NCI-H2196 treated with DMSO at 0.1 percent for 48 hours (cell line): Measurements from ENCODE around the gene COL20A1.
"Not testable (repeated sequence)": the region's sequence is repeated elsewhere in the genome, so short reads cannot be mapped to it uniquely, and the experiment has no call there.

Experiments used
- DNase-seq: peaks from one replicate; lab custom pipeline; 2025; ENCODE audit not compliant: unreplicated experiment; lab: John Stamatoyannopoulos, UW

COL20A1 gene

DNA sequence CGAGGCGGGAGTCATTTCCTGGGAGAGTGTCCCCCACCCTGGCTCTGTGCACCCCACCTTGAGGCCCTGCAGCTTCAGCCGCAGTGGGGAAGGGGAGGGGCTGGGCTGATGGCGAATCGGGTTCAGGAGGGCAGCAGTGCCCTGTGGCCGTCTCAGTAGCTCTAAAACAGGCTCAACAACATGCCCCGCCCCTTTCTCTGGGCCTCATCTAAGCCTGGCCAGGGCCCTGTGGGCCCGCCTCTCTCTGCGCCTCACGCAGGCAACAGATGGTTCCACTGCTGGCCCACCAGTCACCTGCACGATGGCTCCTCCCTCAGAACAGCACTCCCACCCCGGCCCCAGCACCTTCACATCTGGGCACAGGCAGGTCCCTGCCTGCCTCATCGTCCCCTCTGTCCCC is 38.0 kb downstream of the COL20A1 start:
- DNase-seq, result no peak

DNA sequence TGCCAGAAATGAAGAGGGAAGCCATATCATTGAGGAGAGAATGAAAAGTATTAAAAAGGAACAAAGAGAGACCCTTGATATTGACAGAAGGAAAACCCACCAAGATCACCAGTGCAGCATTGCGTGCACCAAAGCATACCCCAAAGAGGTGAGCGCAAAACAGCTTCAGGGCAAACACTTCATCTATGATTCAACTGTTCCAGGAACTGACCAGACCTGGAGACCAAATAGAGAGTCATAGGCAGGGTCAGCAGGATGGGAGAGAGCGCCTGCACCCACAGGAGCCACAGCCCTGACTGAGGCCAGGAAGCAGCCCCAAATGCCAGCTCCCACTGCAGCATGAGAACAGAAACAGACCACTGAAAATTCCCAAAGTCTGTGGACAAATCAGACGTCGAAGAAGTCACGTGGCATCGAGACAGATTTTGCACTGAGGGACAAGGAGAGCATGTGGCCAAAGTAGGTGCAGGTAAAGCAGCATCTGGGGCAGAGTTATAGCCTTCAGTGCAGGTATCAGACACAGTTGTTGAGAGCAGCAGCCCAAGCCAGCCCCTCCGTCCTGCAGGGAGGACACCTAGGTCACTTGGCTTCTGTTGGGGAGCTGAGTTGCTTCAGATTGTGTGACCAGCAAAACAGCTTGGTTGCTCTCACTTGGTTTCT is 38.9 kb downstream of the COL20A1 start:
- DNase-seq, result no peak

DNA sequence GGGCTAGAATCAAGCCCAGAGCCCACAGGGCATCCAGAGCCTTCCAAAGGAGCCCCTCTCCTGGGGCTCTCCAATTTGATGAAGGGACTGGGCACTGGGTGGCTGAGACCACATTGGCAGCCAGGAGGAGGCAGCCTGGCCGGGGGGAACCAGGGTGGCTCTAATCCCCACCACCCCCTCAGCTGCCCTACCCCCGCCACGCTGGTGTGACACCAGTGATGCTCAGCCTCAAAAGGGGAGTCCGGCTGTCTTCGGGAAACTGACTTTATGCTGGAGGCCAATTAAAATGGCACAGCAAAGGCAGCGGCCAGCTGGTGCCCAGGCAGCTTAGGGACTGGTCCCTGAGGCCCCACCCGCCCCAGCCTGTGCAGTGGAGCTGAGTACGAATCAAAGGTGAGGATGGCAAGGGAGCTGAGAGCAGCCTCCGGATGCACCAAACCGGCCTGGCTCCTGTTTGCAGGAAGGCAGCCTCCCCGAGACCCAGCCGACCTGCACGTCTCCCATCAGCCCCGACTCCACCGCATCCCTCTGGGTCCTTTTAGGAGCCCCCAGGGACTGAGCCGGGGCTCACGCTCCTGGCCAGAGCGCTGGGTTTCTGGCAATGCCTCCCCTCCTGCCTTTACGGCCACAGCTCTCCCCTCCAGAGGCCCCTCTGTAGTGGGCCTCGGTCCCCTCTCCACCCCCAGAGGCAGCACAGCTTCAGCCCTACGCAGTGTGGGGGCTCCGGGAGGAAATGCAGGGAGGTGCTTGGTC is 39.7 kb downstream of the COL20A1 start:
- DNase-seq, result no peak

DNA sequence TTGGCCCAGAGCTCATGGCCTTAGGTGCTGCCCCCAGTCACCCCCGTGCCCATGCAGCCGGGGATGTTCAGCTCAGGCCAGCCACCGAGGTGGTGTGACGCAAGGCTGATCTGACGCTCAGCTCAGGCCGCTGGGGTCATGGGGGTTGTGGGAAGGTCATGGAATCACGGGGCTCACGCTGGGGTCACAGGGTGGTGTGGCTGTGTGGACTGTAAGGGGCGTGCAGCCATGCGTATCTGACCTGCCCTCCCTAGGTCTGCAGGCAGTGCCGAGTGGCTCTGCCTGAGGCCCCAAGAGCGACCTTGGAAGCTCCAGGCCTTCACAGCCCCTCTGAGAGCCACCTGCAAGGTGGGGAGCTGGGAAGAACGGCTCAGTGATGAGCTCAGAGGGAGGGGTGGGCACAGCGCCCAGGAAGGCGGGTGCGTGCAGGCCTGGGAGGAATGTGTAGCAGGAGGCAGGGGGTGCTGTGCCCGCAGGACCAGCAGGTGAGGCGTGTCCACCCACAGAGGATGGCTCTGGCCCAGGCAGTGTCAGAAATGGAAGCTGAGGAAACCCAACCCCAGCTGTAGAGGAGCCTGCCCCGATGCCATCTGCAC is 40.4 kb downstream of the COL20A1 start:
- DNase-seq, result no peak

DNA sequence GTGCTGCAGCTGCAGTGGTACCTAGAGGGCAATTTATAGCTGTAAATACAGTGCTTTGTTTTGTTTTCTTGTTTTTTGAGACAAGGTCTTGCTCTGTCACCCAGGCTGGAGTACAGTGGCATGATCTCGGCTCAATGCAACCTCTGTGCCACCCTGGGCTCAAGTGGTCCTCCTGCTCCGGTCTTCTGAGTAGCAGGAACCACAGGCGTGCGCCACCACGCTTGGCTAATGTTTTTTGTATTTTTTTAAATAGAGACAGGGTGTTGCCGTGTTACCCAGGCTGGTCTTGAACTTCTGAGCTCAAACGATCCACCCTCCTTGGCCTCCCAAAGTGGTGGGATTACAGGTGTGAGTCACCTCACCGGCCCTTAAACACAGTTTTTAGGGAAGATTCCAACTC is 41.4 kb downstream of the COL20A1 start:
- DNase-seq, result no peak

DNA sequence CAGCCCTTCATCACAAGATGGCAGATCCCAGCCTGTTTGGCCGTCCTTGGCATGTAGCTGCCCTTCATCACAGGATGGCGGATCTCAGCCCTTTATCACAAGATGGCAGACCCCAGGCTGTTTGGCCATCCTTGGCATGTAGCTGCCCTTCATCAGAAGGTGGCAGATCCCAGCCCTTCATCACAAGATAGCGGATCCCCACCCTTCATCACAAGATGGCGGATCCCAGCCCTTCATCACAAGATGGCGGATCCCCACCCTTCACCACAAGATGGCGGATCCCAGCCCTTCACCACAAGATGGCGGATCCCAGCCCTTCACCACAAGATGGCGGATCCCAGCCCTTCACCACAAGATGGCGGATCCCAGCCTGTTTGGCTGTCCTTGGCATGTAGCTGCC is 42.1 kb downstream of the COL20A1 start:
- DNase-seq, result not testable (repeated sequence)

DNA sequence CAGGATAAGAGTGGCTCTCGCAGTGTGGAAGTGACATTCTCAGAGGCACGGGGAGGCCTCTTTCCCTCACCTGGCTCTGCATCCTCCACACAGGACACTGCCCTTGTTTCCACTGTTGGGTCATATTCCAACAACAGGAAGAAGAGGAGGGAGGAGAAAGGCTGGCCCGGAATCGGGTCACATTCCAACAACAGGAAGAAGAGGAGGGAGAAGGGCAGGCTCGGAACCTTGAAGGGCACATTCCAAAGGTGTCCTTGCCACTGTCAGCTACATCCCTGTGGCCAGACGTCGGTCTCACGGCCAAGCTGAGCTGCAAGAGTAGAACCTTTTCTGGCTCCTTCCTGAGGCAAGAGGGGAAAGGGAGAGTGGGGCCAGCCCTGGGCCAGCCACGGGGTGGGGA is 42.7 kb downstream of the COL20A1 start:
- no peak for DNase-seq

DNA sequence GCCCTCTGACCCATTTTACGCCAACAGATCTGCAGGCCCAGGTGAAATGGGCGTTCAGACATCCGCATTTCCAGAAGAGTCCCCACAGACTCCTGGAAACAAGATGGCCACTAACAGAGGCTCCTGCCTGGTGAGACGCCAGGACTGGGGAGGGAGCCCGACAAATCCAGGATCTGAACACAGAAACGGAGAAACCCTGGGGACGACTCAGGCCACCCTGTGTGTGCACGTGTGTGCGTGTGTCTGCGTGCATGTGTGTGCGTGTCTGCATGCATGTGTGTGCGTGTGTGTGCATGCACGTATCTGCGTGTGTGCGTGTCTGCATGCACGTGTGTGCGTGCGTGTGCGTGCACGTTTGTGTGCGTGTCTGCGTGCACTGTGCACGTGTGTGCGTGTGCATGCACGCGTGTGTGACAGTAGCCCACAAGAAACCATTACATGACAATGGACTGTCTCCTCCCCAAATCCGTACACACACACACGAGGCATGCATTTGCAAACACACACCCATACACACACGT is 43.3 kb downstream of the COL20A1 start:
- no peak for DNase-seq

DNA sequence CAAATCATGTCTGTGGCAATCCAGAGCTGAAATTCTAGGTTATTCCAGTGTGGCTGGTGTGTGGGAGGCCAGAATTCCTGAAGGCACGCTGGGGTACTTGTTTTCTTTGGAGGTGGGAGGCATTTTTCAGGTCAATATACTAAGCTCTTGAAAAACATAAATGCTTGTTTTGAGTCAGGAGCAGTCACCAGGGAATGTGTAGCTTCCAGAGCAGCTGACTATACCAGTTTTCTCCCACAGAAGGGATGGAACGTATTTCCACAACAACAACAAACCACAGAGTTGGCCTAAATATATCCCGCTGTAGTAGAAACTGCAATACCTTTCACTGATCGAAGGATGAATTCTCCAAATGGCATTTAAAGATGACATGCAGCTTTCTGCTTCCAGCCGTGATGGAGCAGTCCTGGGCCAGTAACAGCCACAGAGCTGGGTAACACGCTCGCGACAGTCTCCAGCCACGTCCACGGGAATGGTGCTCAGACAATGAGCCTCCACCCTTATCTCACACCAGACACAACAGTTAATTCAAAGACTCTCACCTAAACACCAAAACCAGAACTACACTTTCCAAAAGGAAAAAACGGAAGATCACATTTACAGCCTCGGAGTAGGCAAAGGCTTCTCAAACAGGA is 44.9 kb downstream of the COL20A1 start:
- DNase-seq, result no peak

DNA sequence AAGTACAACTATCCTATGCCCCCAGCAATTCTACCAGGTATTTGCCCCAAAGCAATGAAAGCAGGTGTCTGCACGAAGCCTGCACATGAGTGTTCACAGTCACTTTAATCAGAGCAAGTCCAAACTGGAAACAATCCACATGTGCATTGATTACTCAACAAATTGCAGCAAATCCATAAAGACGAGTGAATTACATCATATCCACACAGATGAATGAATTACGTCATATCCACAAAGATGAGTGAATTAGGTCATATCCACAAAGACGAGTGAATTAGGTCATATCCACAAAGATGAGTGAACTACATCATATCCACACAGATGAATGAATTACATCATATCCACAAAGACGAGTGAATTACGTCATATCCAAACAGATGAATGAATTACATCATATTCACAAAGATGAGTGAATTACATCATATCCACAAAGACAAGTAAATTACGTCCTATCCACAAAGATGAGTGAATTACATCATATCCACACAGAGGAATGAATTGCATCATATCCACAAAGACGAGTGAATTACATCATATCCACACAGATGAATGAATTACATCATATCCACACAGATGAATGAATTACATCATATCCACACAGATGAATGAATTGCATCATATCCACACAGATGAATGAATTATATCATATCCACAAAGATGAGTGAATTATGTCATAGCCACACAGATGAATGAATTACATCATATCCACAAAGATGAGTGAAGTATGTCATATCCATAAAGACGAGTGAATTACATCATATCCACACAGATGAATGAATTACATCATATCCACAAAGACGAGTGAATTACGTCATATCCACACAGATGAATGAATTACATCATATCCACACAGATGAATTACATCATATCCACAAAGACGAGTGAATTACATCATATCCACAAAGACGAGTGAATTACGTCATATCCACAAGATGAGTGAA is 46.4 kb downstream of the COL20A1 start:
- not testable (repeated sequence) for DNase-seq

DNA sequence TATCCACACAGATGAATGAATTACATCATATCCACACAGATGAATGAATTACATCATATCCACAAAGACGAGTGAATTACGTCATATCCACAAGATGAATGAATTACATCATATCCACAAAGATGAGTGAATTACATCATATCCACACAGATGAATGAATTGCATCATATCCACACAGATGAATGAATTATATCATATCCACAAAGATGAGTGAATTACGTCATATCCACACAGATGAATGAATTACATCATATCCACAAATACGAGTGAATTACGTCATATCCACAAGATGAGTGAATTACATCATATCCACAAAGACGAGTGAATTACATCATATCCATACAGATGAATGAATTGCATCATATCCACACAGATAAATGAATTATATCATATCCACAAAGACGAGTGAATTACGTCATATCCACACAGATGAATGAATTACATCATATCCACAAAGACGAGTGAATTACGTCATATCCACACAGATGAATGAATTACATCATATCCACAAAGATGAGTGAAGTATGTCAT is 47.2 kb downstream of the COL20A1 start:
- not testable (repeated sequence) for DNase-seq

DNA sequence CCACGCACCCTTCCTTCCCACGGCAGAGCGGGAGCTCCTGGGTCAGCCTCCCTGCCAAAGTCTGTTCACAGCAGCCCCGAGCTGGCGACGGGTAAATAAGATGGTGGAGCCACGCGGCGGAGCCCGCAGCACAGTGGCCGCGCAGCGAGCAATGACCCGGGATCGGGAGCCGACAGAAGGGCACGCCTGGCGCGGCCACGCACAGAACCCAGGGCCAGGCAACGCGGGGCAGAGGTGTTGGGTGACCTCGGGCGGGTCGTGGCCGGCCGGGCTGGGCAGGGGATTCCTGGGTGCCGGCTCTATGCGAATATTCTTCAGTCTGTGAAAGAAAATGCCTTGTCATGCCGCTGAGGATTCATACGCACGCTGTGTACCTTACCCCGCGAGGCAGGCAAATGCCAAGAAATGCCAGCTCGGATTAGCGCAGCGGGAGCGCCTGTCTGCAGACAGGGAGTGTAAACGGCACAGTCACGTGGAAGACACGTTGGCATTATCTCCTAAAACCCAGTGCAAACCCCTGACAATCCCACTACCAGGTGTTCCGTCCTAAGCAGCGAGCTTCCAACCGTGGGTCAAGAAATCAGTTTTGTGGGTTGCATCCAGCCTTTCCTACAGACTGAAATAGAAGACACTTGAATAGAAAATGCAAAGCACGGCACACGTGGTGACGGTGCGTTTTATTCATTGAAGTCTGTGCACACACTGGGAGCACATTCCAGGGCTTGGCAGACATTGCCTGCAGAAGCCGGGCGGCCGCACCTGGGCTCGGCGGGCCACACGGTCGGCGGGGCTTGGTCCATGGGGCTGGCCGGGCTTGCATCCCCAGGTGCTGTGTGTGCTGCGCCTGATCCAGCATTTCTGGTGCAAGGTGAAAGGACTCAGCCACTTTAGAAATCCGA is 49.8 kb downstream of the COL20A1 start:
- no peak for DNase-seq

DNA sequence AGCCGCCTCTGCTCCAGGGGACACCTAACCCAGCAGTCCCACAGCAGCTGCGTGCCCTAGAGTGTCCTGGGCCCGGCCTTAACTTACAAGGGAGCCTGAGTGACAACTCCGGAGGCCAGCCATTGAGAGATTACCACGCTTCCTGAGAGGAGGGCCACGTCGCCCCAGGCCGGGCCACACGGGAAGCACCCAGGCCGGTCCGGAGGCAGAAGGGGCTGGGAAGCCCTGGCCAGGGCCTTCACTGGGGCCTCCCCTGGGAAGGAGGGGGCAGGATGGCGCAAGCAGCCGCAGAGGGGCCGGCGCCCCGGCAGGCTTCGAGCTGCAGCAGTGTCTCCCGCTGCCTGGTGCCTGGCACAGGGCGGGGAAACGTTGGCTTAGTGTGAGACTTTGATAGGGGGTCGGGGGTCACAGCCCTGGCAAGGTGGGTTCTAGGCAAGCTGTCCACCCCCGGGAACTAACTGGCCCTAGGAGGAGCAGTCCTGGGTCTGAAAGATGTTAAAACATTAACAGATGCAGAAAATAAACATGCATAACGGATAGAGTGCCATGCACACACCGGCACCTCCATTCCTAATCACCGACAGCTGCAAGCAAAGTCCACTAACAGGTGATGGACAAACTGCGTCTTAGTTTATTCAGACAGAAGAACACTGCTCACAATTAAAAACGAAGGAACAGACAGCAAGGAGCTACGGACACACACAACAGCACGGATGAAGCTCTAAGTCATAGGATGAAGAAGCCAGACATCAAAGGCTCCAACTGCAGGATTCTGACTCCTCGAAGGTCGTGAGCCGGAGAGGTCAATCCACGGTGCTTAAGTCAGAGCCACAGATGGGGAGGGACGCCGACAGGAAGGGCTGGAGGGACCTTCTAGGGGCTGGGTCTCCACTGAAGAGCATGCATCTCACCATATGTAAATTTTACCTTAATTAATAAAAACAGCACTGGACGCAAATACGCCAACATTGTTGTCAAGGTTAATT is 50.8 kb downstream of the COL20A1 start:
- DNase-seq, result no peak

DNA sequence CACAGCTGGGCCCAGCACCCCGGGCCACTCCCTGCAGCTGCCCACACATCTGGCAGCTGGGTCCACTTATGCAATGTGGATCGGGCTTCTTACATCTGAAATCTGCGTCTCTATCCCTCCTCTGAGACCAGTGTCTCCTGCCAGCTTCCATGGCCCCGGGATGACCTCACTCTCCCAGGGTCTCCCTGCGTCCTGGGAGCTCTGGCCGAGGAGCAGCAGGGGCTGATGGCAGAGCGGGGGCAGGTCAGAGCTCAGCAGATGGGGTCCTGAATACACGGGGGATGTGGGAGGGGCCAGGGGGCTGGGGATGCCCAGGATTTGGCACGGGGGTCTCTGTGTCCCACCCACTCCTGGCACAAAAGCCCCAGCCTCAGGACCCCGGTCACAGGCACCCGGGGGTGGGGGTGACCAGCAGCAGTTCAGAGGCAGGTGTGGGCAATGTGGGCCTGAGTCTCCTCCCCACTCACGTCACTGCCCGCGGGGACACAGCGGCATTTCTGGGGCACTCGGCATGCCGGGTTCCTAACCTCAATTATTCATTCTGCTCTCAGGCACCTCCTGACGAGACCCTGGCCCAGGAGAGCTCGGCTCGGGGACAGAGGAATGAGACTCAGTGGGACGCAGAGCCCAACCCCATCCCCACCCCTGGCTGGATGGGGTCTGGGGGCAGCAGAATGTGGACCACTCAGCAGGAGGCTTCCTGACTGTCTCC is 51.8 kb downstream of the COL20A1 start:
- no peak for DNase-seq

DNA sequence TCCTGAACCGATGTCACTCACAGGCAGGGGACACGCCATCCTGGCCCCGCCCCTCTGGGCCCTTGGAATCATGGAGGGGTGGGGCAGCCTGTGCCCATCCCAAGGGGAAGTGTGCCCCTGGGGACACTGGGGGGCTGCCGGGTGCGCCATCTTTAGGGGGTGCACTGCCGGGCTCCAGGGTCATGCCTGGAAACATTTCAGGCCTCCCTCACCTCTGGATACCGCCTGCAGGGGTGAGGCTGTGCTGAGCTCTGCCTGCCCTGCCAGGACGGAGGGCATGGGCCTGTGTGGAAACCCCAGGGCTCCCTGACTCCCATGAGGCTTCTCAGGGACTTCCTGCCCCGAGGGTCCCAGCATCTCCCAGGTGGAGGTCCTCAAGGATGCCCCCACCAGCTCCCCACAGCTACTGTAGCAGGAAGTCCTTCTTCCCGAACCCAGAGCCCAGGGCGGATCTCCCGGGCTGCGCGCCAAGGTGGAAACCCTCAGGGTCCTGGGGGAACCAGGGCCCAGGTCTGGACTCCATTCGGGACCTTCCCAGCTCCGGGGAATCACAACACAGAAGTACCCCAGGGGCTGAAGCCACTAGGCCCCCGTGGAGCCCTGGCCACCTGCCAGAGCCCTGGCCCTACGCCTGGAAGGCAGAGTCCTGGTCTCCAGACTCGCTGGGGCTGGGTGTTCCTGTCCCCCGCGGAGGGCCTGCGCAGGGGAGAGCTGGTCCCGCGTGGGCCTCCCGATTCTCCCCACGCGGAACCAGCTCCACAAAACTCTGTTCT is 52.5 kb downstream of the COL20A1 start:
- no peak for DNase-seq

DNA sequence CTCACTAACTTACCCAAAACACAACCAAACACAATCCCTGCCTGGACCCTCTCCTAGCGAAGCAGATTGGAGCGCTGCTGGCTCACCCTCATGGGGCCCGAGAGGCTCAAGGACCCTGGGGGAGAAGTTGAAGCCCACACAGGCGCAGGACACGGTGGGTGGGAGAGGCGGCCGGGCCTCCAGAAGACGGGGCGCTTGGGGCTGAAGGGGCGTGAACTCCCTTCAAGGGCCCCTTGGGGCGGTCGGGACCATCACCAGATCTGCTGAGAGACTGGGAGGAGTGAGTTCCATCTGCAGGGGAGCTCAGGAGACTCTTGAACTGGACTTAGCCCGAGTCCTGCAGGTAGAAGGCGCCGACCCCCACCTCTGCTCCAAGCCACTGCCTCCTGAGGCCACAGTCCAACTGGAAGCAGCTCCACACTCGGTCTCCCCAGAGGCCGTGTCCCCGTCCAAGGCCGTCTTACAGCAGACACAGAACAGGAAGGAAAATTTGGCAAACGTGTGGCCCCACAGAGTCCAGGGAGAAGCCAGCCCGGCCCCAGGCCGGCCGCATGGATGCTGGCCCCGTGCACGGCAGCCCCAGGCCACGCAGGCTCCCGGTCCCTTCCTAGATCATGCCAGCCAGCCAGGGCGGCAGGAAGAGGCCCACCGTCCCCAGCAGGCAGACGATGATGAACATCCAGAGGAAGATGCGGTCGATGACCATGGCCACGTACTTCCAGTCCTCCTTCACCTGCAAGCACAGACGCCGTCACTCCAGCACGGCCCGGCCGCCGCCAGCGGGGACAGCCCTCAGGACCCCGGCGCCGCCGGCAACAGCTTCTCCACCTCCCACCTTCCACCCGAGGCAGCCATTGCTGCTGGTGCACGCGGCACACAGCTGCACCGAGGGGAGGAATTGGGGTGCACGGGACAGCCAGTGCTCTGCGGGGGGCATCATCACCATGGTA is 53.4 kb downstream of the COL20A1 start:
- DNase-seq, result no peak
